Measurements from ENCODE around the gene STOX2.

GRCh38 chr4:183873409-183874185 lies 31.5 kb upstream of the STOX2 start:
- TF ChIP-seq, protein P1, sequence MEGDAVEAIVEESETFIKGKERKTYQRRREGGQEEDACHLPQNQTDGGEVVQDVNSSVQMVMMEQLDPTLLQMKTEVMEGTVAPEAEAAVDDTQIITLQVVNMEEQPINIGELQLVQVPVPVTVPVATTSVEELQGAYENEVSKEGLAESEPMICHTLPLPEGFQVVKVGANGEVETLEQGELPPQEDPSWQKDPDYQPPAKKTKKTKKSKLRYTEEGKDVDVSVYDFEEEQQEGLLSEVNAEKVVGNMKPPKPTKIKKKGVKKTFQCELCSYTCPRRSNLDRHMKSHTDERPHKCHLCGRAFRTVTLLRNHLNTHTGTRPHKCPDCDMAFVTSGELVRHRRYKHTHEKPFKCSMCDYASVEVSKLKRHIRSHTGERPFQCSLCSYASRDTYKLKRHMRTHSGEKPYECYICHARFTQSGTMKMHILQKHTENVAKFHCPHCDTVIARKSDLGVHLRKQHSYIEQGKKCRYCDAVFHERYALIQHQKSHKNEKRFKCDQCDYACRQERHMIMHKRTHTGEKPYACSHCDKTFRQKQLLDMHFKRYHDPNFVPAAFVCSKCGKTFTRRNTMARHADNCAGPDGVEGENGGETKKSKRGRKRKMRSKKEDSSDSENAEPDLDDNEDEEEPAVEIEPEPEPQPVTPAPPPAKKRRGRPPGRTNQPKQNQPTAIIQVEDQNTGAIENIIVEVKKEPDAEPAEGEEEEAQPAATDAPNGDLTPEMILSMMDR (IDR thresholded peaks at IDR 0.05): no peak
- TF ChIP-seq POLR2A (IDR thresholded peaks at IDR 0.05): no peak
- no peak for TF ChIP-seq POLR2AphosphoS5 (IDR thresholded peaks at IDR 0.05)
- TF ChIP-seq EP300 (IDR thresholded peaks at IDR 0.05): no peak
